Vein endothelial cell (primary cell): ENCODE measurements around the gene MEPE. TPM values are rescaled to one million over a fixed set of nuclear protein-coding genes. Genes with fewer than 3 reads are reported as not detected.

Experiments used
- total RNA-seq: library from RNA; depleted of rRNA; stranded (reverse); fragments of >200 nt; gene quantifications from 2 replicates; pipeline ENCODE4 v1.2.3, GENCODE V29; 2012

The MEPE gene
- not detected in 2 replicates for total RNA-seq

GRCh38 chr4:87832669-87833068 is at the start of gene MEPE:
Gene MEPE, plus strand, starts transcription at chr4:87832969. Its CDS starts 1,746 bp downstream, at chr4:87834715.

GRCh38 chr4:87799301-87800113 is 33.3 kb upstream of the MEPE start, which contains the start of gene IBSP:
Gene IBSP, plus strand, starts transcription at chr4:87799554. Its CDS starts 2,808 bp downstream, at chr4:87802362.

Other genes starting within 250 kb of the MEPE start
- not detected in 2 replicates for gene DSPP, start 224.4 kb upstream of the MEPE start, total RNA-seq
- not detected in 2 replicates for gene DMP1, start 182.7 kb upstream of the MEPE start, total RNA-seq
- not detected in 2 replicates for gene IBSP, start 33.4 kb upstream of the MEPE start, total RNA-seq
- gene SPP1, start 142.7 kb downstream of the MEPE start, total RNA-seq, result 0.10 TPM in 1 of 2 replicates, not detected in the other
- gene PKD2, start 174.7 kb downstream of the MEPE start, total RNA-seq, result 26.5 and 35.3 TPM in 2 replicates